ENCODE data around the gene ALG8. TPM values are rescaled to one million over a fixed set of nuclear protein-coding genes. Genes with fewer than 3 reads are reported as not detected.
A peak's percentile ranks its signal among the peaks of the same experiment; 100 is the strongest.

The ALG8 gene
- total RNA-seq, 2 donors from 2014 or later: 25.4 to 30.3 TPM

DNA sequence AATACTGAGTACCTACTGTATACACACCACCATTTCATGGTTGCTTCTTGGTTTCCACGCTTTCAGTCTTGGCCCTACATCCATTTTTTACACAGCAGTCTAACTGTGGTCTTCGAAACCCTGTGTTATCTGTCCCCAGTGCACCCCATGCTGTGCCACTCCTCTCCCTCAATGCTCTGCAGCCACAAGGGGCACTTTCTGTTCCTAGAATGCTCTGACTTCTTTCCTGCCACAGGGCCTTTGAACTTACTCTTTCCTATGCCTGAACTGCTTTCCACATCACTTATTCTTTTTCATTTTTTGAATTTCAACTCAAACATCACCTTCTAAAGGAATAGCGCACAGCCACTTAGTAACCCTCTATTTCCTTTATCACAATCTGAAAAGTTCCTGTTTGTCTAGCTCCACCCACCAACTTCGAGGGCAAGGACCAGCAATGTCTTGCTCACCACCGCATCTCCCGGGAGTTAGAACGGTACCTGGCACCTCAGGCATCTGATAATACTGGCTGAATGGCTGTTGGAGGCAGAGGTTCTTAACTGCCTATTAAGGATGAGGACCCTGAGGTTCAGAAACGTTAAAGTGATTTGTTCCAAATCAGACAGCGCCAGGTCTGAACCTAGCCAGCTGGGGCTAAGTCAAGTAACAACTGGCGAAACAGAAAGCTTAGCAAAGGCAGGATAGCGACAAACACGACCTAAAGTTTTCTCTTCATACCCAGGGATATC is 568 bp downstream of the ALG8 start:
- 16 to 18% methylated on average over 12 of the region's 12 CpGs for WGBS, 2 donors
- intact Hi-C loops (cut with DNase I): no loop called here
- Histone ChIP-seq H3K36me3 (replicated peaks in 1 of 2; ENCODE audit: insufficient read depth in 1 of 2, low read depth in 2 of 2) (no peaks in the 10 kb centered on the region), H3K27me3 (no peaks in the 10 kb centered on the region), H3K4me1 (peaks cover 13% of the 10 kb centered on the region), H3K27ac (peak overlapping the region in 3 of 4 donors; percentile 24 to 72 (median 63)), H3K9me3 (no peaks in the 10 kb centered on the region), H3K4me3 (peak overlapping the region; percentile 53 to 58)
- ATAC-seq: peak; percentile 12
- no peak for DNase-seq
- TF ChIP-seq POLR2A (IDR thresholded peaks at IDR 0.05): no peak
- TF ChIP-seq, protein P1, sequence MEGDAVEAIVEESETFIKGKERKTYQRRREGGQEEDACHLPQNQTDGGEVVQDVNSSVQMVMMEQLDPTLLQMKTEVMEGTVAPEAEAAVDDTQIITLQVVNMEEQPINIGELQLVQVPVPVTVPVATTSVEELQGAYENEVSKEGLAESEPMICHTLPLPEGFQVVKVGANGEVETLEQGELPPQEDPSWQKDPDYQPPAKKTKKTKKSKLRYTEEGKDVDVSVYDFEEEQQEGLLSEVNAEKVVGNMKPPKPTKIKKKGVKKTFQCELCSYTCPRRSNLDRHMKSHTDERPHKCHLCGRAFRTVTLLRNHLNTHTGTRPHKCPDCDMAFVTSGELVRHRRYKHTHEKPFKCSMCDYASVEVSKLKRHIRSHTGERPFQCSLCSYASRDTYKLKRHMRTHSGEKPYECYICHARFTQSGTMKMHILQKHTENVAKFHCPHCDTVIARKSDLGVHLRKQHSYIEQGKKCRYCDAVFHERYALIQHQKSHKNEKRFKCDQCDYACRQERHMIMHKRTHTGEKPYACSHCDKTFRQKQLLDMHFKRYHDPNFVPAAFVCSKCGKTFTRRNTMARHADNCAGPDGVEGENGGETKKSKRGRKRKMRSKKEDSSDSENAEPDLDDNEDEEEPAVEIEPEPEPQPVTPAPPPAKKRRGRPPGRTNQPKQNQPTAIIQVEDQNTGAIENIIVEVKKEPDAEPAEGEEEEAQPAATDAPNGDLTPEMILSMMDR (IDR thresholded peaks at IDR 0.05): no peak

DNA sequence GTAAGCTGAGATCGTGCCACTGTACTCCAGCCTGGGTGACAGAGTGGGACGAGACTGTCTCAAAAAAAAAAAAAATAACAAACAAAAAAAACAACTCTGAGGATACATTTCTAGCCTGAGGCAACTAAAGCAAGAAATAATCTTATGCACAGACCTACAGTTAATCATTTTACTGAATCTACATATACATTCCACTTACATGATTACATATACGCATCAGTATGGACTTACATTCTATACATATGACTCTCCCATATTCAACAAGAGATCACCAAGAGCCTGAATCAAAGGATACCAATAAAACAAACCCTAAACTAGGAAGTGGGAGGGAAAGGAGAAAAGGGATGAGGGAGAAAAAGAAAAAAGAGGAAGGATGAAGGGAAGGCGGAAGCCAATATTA is 1.1 kb downstream of the ALG8 start:
- WGBS, 2 donors: 89% methylated on average over 4 of the region's 4 CpGs
- Histone ChIP-seq H3K36me3 (replicated peaks in 1 of 2; ENCODE audit: insufficient read depth in 1 of 2, low read depth in 2 of 2) (no peaks in the 10 kb centered on the region), H3K27me3 (no peaks in the 10 kb centered on the region), H3K27ac (no peak overlapping the region), H3K9me3 (no peaks in the 10 kb centered on the region), H3K4me3 (no peak overlapping the region), H3K4me1 (peaks cover 13% of the 10 kb centered on the region)
- TF ChIP-seq, protein P1 (IDR thresholded peaks at IDR 0.05): no peak
- TF ChIP-seq POLR2A (IDR thresholded peaks at IDR 0.05): no peak
- ATAC-seq (no peak), DNase-seq (no peak)
- intact Hi-C loops (cut with DNase I): no loop called here

DNA sequence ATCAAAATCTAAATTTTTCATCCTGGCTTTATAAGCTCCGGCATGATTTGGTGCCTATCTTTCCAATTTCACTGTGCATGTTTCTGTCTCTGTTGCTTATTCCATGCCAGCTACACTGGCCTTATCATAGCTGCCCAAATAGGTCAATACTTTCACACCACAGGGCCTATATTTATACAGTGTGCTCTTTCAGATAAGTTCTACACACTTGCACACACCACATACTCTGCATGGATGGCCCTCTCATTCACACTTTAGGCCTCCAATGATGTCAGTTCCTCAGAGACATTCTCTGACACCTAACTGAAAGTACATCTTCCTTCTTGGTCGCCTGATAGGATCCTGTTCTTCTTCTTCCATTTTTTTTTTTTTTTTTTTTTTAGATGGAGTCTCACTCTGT is 7.0 kb downstream of the ALG8 start:
- no peak overlapping the region for H3K27ac ChIP-seq
- no peak for DNase-seq
- ATAC-seq: no peak
- intact Hi-C loops (cut with DNase I): no loop called here
- WGBS, 2 donors: 60 to 62% methylated on average over 2 of the region's 2 CpGs
- H3K36me3 ChIP-seq (replicated peaks in 1 of 2; ENCODE audit: insufficient read depth in 1 of 2, low read depth in 2 of 2): no peaks in the 10 kb centered on the region
- peaks cover 3% of the 10 kb centered on the region for H3K4me1 ChIP-seq
- no peaks in the 10 kb centered on the region for H3K9me3 ChIP-seq
- no peak for TF ChIP-seq POLR2A (IDR thresholded peaks at IDR 0.05)
- TF ChIP-seq, protein P1 (IDR thresholded peaks at IDR 0.05): no peak
- H3K27me3 ChIP-seq: no peaks in the 10 kb centered on the region
- H3K4me3 ChIP-seq: no peak overlapping the region

DNA sequence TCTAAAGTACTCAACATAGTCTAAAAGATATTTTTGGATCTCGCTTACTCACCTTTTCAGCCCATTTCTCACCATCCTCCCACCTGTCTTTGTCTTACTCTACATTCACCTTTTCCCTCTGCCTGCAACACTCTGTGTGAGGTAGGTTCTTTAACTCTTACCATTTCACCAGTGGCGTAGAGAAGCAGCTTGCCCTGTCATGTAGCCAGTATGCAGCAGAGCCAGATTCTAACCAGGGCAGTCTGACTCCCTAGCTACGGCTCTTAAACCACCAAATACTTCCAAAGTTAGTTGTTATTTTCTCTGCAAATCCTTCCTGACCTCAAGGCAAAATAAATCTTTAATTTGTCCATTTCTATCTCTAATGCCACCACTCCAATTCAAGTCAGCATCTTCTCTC is 7.5 kb downstream of the ALG8 start:
- TF ChIP-seq, protein P1 (IDR thresholded peaks at IDR 0.05): no peak
- no peak for TF ChIP-seq POLR2A (IDR thresholded peaks at IDR 0.05)
- Histone ChIP-seq H3K4me1 (peaks cover 3% of the 10 kb centered on the region), H3K36me3 (replicated peaks in 1 of 2; ENCODE audit: insufficient read depth in 1 of 2, low read depth in 2 of 2) (no peaks in the 10 kb centered on the region), H3K27ac (no peak overlapping the region), H3K27me3 (no peaks in the 10 kb centered on the region), H3K4me3 (no peak overlapping the region), H3K9me3 (no peaks in the 10 kb centered on the region)
- no peak for DNase-seq
- intact Hi-C loops (cut with DNase I): no loop called here
- WGBS, 2 donors: 61 to 67% methylated on average over 3 of the region's 3 CpGs
- no peak for ATAC-seq

DNA sequence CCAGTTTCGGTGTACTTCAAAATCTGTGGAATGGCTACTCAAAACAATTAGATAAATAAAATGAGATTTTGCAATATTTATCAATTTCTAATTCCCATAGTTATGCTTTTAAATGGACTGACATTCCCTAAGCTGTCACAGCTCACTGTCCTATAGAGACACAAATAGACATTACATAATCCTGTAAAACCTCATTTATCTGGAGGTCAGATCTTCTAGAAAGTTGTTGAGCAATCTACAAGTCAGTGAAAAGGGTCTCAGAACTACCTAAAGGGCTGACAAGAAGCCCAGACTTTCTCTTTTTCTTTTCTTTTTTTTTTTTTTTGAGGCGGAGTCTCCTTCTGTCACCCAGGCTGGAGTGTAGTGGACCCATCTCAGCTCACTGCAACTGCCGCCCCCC is 12.0 kb downstream of the ALG8 start:
- ATAC-seq (no peak), DNase-seq (no peak)
- TF ChIP-seq, protein P1 (IDR thresholded peaks at IDR 0.05): no peak
- TF ChIP-seq POLR2A (IDR thresholded peaks at IDR 0.05): no peak
- Histone ChIP-seq H3K9me3 (no peaks in the 10 kb centered on the region), H3K27me3 (no peaks in the 10 kb centered on the region), H3K4me1 (peaks cover under 1% of the 10 kb centered on the region), H3K4me3 (no peak overlapping the region), H3K27ac (no peak overlapping the region), H3K36me3 (replicated peaks in 1 of 2; ENCODE audit: insufficient read depth in 1 of 2, low read depth in 2 of 2) (peaks cover 0 to 4% of the 10 kb centered on the region in 2 donors)
- intact Hi-C loops (cut with DNase I): no loop called here
- WGBS, 2 donors: 95% methylated on average over 3 of the region's 3 CpGs

Measured in body of pancreas (tissue), 4 donors.